SJCRH30 (cell line): Measurements from ENCODE around the gene PRR9. TPM values are rescaled to one million over a fixed set of nuclear protein-coding genes. Genes with fewer than 3 reads are reported as not detected.

Experiments used
- total RNA-seq: library from RNA; depleted of rRNA; stranded (reverse); fragments of >200 nt; shearing (Covaris generic); gene quantifications from 2 replicates; pipeline ENCODE4 v1.2.3, GENCODE V29; 2014; rRNA removed

PRR9 gene
- total RNA-seq, 1 experiment from 2014 or later: not detected

Other genes starting within 250 kb of the PRR9 start
- gene SPRR4, start 246.9 kb upstream of the PRR9 start, total RNA-seq: not detected in 2 replicates
- not detected in 2 replicates for gene SPRR1A, start 233.5 kb upstream of the PRR9 start, total RNA-seq
- gene SPRR3, start 215.8 kb upstream of the PRR9 start, total RNA-seq: not detected in 2 replicates
- not detected in 2 replicates for gene SPRR1B, start 186.4 kb upstream of the PRR9 start, total RNA-seq
- not detected in 2 replicates for gene SPRR2D, start 176.5 kb upstream of the PRR9 start, total RNA-seq
- not detected in 2 replicates for gene SPRR2A, start 160.1 kb upstream of the PRR9 start, total RNA-seq
- not detected in 2 replicates for gene SPRR2B, start 146.0 kb upstream of the PRR9 start, total RNA-seq
- not detected in 2 replicates for gene SPRR2E, start 123.1 kb upstream of the PRR9 start, total RNA-seq
- not detected in 2 replicates for gene SPRR2F, start 104.1 kb upstream of the PRR9 start, total RNA-seq
- not detected in 2 replicates for gene SPRR2G, start 66.7 kb upstream of the PRR9 start, total RNA-seq
- gene LELP1, start 14.2 kb upstream of the PRR9 start, total RNA-seq: not detected in 2 replicates
- gene LORICRIN, start 42.1 kb downstream of the PRR9 start, total RNA-seq: not detected in 2 replicates
- not detected in 2 replicates for gene PGLYRP3, start 95.4 kb downstream of the PRR9 start, total RNA-seq
- gene PGLYRP4, start 131.3 kb downstream of the PRR9 start, total RNA-seq: not detected in 2 replicates
- not detected in 2 replicates for gene S100A9, start 140.3 kb downstream of the PRR9 start, total RNA-seq
- gene S100A12, start 158.0 kb downstream of the PRR9 start, total RNA-seq: not detected in 2 replicates
- gene S100A8, start 173.5 kb downstream of the PRR9 start, total RNA-seq: not detected in 2 replicates
- not detected in 2 replicates for gene S100A7A, start 198.9 kb downstream of the PRR9 start, total RNA-seq
- gene S100A7, start 243.1 kb downstream of the PRR9 start, total RNA-seq: not detected in 2 replicates